OCI-LY3 (cell line): ENCODE data around the gene NPRL2.

ENCODE experiments used
- EZH2phosphoT487 ChIP-seq: fragments of 200-600 bp; shearing (Covaris generic); IDR thresholded peaks from 2 replicates; pipeline ENCODE4 v1.6.1; 2018; ENCODE audit warnings: antibody characterized with exemption, mixed run types, low read depth
- TF ChIP-seq, protein P1 (sequence below): fragments of 200-600, 300-600 bp; sonication (generic); IDR thresholded peaks from 2 replicates; pipeline ENCODE4 v1.5.1; 2014; ENCODE audit warnings: antibody characterized with exemption, low read length, low read depth

DNA sequence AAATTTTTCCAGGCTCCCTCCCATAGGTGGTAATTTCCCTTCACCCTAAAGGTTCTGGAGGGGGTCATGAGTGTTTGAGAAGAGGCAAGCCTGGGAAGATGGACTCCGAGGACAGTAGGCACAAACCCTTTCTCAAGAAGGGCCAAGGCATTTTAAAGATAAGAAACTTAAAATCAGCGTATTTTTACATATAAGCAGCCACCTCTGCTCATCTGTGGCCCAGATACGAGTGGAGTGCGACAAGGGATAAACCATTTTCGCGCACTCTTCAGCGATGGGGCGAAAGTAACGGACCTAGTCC, 10.5 kb downstream of the NPRL2 start:
- TF ChIP-seq, protein P1, sequence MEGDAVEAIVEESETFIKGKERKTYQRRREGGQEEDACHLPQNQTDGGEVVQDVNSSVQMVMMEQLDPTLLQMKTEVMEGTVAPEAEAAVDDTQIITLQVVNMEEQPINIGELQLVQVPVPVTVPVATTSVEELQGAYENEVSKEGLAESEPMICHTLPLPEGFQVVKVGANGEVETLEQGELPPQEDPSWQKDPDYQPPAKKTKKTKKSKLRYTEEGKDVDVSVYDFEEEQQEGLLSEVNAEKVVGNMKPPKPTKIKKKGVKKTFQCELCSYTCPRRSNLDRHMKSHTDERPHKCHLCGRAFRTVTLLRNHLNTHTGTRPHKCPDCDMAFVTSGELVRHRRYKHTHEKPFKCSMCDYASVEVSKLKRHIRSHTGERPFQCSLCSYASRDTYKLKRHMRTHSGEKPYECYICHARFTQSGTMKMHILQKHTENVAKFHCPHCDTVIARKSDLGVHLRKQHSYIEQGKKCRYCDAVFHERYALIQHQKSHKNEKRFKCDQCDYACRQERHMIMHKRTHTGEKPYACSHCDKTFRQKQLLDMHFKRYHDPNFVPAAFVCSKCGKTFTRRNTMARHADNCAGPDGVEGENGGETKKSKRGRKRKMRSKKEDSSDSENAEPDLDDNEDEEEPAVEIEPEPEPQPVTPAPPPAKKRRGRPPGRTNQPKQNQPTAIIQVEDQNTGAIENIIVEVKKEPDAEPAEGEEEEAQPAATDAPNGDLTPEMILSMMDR: no peak
- no peak for TF ChIP-seq EZH2phosphoT487
